ENCODE measurements around the gene PTPRG. TPM values are rescaled to one million over a fixed set of nuclear protein-coding genes. Genes with fewer than 3 reads are reported as not detected.

PTPRG gene
- total RNA-seq, 1 experiment from 2014 or later = 32.1 TPM

DNA sequence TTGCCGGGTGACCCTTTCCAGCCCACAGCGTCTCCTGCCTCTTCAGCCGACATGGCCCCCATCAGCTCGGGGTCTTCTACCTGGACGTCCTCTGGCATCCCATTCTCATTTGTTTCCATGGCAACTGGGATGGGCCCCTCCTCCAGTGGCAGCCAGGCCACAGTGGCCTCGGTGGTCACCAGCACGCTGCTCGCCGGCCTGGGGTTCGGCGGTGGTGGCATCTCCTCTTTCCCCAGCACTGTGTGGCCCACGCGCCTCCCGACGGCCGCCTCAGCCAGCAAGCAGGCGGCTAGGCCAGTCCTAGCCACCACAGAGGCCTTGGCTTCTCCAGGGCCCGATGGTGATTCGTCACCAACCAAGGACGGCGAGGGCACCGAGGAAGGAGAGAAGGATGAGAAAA, 641.8 kb downstream of the PTPRG start:
- ChIA-PET RAD21 (ENCODE audit: low non-redundant PET in 1 of 2, low total read pairs in 2 of 2, uncharacterized antibody in 2 of 2, unreplicated experiment in 2 of 2) (no interaction called here), CTCF (no interaction called here), POLR2A (no interaction called here)
- no peak overlapping the region for H2AFZ ChIP-seq (ENCODE audit: low read depth, low read length, poor library complexity, severe bottlenecking)
- no peaks in the 10 kb centered on the region for H4K20me1 ChIP-seq (ENCODE audit: insufficient read depth)
- no peaks in the 10 kb centered on the region for H3K9me2 ChIP-seq (ENCODE audit: insufficient read depth)
- H3K36me3 ChIP-seq (ENCODE audit: control insufficient read depth in 1 of 2, insufficient read depth in 2 of 2, low read length in 2 of 2) = no peaks in the 10 kb centered on the region; a peak in 1 of 4 replicates
- H3K27me3 ChIP-seq (ENCODE audit: insufficient read depth, low read length) = no peaks in the 10 kb centered on the region
- H3K4me3 ChIP-seq (replicated peaks in 1 of 2; ENCODE audit: low read depth in 1 of 2, low read length in 2 of 2) = no peak overlapping the region
- intact Hi-C loops (cut with micrococcal nuclease) = no loop called here
- DNase-seq (ENCODE audit: low read depth, low spot score) = no peak
- no peaks in the 10 kb centered on the region for H3K9me3 ChIP-seq (ENCODE audit: control insufficient read depth in 1 of 2, insufficient read depth in 1 of 2, low read depth in 1 of 2, low read length in 2 of 2)
- BruUV-seq (replicated peaks) = no TSS peak
- H3K9ac ChIP-seq (ENCODE audit: low read length) = no peak overlapping the region
- H3K79me2 ChIP-seq (ENCODE audit: insufficient read depth, low read length) = no peaks in the 10 kb centered on the region
- no peak overlapping the region for H3K27ac ChIP-seq (ENCODE audit: low read depth, low read length)
- H3K4me1 ChIP-seq (ENCODE audit: control insufficient read depth in 1 of 2, insufficient read depth in 2 of 2, low read length in 2 of 2) = no peaks in the 10 kb centered on the region
- no peak for TF ChIP-seq EGR1 (IDR thresholded peaks at IDR 0.05; ENCODE audit: low read depth)
- TF ChIP-seq CBX3 (IDR thresholded peaks at IDR 0.05; ENCODE audit: low read depth) = no peak
- no peak for TF ChIP-seq JUND (IDR thresholded peaks at IDR 0.05)
- TF ChIP-seq, protein P1, sequence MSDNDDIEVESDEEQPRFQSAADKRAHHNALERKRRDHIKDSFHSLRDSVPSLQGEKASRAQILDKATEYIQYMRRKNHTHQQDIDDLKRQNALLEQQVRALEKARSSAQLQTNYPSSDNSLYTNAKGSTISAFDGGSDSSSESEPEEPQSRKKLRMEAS (IDR thresholded peaks at IDR 0.05) = no peak
- TF ChIP-seq, protein P2, sequence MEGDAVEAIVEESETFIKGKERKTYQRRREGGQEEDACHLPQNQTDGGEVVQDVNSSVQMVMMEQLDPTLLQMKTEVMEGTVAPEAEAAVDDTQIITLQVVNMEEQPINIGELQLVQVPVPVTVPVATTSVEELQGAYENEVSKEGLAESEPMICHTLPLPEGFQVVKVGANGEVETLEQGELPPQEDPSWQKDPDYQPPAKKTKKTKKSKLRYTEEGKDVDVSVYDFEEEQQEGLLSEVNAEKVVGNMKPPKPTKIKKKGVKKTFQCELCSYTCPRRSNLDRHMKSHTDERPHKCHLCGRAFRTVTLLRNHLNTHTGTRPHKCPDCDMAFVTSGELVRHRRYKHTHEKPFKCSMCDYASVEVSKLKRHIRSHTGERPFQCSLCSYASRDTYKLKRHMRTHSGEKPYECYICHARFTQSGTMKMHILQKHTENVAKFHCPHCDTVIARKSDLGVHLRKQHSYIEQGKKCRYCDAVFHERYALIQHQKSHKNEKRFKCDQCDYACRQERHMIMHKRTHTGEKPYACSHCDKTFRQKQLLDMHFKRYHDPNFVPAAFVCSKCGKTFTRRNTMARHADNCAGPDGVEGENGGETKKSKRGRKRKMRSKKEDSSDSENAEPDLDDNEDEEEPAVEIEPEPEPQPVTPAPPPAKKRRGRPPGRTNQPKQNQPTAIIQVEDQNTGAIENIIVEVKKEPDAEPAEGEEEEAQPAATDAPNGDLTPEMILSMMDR (IDR thresholded peaks at IDR 0.05 in 2 of 3, conservative IDR thresholded peaks at IDR 0.05 in 1 of 3; ENCODE audit: borderline replicate concordance in 1 of 3, insufficient read depth in 1 of 3, low read depth in 2 of 3, low read length in 2 of 3) = no peak
- TF ChIP-seq, protein P3, sequence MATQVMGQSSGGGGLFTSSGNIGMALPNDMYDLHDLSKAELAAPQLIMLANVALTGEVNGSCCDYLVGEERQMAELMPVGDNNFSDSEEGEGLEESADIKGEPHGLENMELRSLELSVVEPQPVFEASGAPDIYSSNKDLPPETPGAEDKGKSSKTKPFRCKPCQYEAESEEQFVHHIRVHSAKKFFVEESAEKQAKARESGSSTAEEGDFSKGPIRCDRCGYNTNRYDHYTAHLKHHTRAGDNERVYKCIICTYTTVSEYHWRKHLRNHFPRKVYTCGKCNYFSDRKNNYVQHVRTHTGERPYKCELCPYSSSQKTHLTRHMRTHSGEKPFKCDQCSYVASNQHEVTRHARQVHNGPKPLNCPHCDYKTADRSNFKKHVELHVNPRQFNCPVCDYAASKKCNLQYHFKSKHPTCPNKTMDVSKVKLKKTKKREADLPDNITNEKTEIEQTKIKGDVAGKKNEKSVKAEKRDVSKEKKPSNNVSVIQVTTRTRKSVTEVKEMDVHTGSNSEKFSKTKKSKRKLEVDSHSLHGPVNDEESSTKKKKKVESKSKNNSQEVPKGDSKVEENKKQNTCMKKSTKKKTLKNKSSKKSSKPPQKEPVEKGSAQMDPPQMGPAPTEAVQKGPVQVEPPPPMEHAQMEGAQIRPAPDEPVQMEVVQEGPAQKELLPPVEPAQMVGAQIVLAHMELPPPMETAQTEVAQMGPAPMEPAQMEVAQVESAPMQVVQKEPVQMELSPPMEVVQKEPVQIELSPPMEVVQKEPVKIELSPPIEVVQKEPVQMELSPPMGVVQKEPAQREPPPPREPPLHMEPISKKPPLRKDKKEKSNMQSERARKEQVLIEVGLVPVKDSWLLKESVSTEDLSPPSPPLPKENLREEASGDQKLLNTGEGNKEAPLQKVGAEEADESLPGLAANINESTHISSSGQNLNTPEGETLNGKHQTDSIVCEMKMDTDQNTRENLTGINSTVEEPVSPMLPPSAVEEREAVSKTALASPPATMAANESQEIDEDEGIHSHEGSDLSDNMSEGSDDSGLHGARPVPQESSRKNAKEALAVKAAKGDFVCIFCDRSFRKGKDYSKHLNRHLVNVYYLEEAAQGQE (IDR thresholded peaks at IDR 0.05; ENCODE audit: low read depth) = no peak
- no peak for TF ChIP-seq SIN3A (IDR thresholded peaks at IDR 0.05; ENCODE audit: low read depth)
- TF ChIP-seq, protein P4, sequence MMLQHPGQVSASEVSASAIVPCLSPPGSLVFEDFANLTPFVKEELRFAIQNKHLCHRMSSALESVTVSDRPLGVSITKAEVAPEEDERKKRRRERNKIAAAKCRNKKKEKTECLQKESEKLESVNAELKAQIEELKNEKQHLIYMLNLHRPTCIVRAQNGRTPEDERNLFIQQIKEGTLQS (IDR thresholded peaks at IDR 0.05) = no peak
- no peak for TF ChIP-seq YY1 (IDR thresholded peaks at IDR 0.05; ENCODE audit: extremely low read depth, insufficient replicate concordance, low read depth, low read length)
- TF ChIP-seq POLR2A (IDR thresholded peaks at IDR 0.05; ENCODE audit: borderline replicate concordance, extremely low read depth, insufficient read depth, insufficient read length) = no peak
- H3K4me2 ChIP-seq (ENCODE audit: low read length) = no peak overlapping the region
- no peak for ATAC-seq
